ENCODE results near the gene HIVEP2. TPM values are rescaled to one million over a fixed set of nuclear protein-coding genes. Genes with fewer than 3 reads are reported as not detected.

HIVEP2 gene
- total RNA-seq, 2 experiments from 2014 or later: 45.8 to 49.7 TPM

GRCh38 chr6:142722012-142722411 is 223.0 kb downstream of the HIVEP2 start:
- Mint-ChIP-seq H3K9me3 (peaks cover 14% of the 10 kb centered on the region), H3K36me3 (peaks cover 6% of the 10 kb centered on the region), H3K4me1 (peaks cover 6% of the 10 kb centered on the region), H3K27ac (no peak overlapping the region), H3K4me3 (no peak overlapping the region), H3K27me3 (no peaks in the 10 kb centered on the region)
- no peak for DNase-seq
- POLR2A ChIA-PET: no interaction called here
- ATAC-seq (ENCODE audit: low read depth): no peak

- peaks cover 6% of the 10 kb centered on the region for H3K4me1 Mint-ChIP-seq
- no peak for DNase-seq
- no peaks in the 10 kb centered on the region for H3K27me3 Mint-ChIP-seq
- H3K4me3 Mint-ChIP-seq: no peak overlapping the region
- no peak for ATAC-seq (ENCODE audit: low read depth)
- H3K9me3 Mint-ChIP-seq: peaks cover 15% of the 10 kb centered on the region
- no peak overlapping the region for H3K27ac Mint-ChIP-seq
- H3K36me3 Mint-ChIP-seq: peaks cover 6% of the 10 kb centered on the region
- POLR2A ChIA-PET: no interaction called here
Measured at GRCh38 chr6:142721215-142721920, 223.6 kb downstream of the HIVEP2 start.

DNA sequence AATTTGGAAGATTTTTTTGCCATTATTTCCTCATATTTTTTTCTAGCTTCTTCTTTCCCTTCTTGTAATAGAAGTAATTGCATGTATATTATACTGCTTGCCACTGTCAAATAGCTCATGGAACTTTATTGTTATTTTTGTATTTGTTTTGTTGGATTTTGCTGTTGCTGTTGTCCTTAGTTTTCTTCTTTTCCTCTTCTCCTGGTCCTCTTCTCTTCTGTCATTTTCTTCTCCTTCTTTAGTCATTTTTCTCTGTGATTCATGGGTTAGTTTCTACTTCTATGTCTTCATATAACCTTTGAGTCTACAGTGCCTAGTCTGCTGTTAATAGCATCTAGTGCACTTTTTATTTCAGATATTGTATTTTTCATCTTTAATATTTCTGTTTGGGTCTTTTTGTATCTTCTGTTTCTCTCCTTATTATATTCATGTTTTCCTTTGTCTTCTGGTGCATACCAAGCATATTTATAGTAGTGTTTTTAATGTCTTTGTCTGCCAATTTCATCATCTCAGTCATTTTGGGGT is 226.2 kb downstream of the HIVEP2 start:
- POLR2A ChIA-PET: no interaction called here

GRCh38 chr6:142716097-142716496 is 228.9 kb downstream of the HIVEP2 start:
- DNase-seq (no peak), ATAC-seq (ENCODE audit: low read depth) (no peak)
- H3K4me3 Mint-ChIP-seq: no peak overlapping the region
- H3K36me3 Mint-ChIP-seq: peaks cover 6% of the 10 kb centered on the region
- no peak overlapping the region for H3K27ac Mint-ChIP-seq
- no peaks in the 10 kb centered on the region for H3K4me1 Mint-ChIP-seq
- H3K9me3 Mint-ChIP-seq: peaks cover 19% of the 10 kb centered on the region
- POLR2A ChIA-PET: no interaction called here
- no peaks in the 10 kb centered on the region for H3K27me3 Mint-ChIP-seq

More for the DNA sequence above, 226.2 kb downstream of the HIVEP2 start:
- no peak for ATAC-seq (ENCODE audit: low read depth)
- peaks cover 6% of the 10 kb centered on the region for H3K36me3 Mint-ChIP-seq
- peaks cover 17% of the 10 kb centered on the region for H3K9me3 Mint-ChIP-seq
- DNase-seq: no peak
- H3K27ac Mint-ChIP-seq: no peak overlapping the region
- no peaks in the 10 kb centered on the region for H3K4me1 Mint-ChIP-seq
- H3K4me3 Mint-ChIP-seq: no peak overlapping the region
- no peaks in the 10 kb centered on the region for H3K27me3 Mint-ChIP-seq

- Mint-ChIP-seq H3K27me3 (no peaks in the 10 kb centered on the region), H3K36me3 (peaks cover 6% of the 10 kb centered on the region), H3K4me3 (no peak overlapping the region), H3K27ac (no peak overlapping the region), H3K4me1 (no peaks in the 10 kb centered on the region), H3K9me3 (peaks cover 19% of the 10 kb centered on the region)
- POLR2A ChIA-PET: no interaction called here
- ATAC-seq (ENCODE audit: low read depth): no peak
- DNase-seq: no peak
Measured at GRCh38 chr6:142714951-142715785, 229.8 kb downstream of the HIVEP2 start.

DNA sequence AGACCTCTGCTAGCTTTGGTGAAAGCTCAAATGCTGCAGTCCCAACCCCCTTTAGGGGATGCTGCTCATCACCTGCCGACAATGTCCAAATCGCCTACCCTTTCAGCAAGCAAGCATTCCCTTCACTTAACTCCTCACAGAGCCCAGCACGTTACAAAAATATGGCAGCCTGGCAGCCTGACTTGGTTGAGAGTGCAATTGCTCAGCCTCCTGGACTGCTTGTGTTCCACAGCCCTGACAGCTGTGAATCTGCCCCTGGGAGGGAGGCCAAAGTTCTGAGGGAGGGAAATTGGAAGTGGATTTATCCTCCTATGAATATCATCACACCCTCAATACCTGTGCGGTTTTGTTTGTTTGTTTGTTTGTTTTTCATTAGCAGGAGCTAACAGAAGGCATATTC is 231.0 kb downstream of the HIVEP2 start:
- Mint-ChIP-seq H3K27ac (no peak overlapping the region), H3K4me3 (no peak overlapping the region), H3K36me3 (peaks cover 2% of the 10 kb centered on the region), H3K9me3 (peaks cover 13% of the 10 kb centered on the region), H3K4me1 (no peaks in the 10 kb centered on the region), H3K27me3 (no peaks in the 10 kb centered on the region)
- DNase-seq (no peak), ATAC-seq (ENCODE audit: low read depth) (no peak)
- POLR2A ChIA-PET: no interaction called here

GRCh38 chr6:142712231-142712630 is 232.7 kb downstream of the HIVEP2 start:
- Mint-ChIP-seq H3K27ac (no peak overlapping the region), H3K9me3 (peaks cover 10% of the 10 kb centered on the region), H3K4me3 (no peak overlapping the region), H3K36me3 (peaks cover 3% of the 10 kb centered on the region), H3K27me3 (no peaks in the 10 kb centered on the region), H3K4me1 (peaks cover under 1% of the 10 kb centered on the region)
- DNase-seq: no peak
- no peak for ATAC-seq (ENCODE audit: low read depth)
- POLR2A ChIA-PET: no interaction called here

- Mint-ChIP-seq H3K27ac (no peak overlapping the region), H3K4me3 (no peak overlapping the region), H3K9me3 (peaks cover 9% of the 10 kb centered on the region), H3K36me3 (peaks cover 6% of the 10 kb centered on the region), H3K27me3 (no peaks in the 10 kb centered on the region), H3K4me1 (peaks cover 6% of the 10 kb centered on the region)
- ATAC-seq (ENCODE audit: low read depth) (no peak), DNase-seq (no peak)
- POLR2A ChIA-PET: no interaction called here
Measured at GRCh38 chr6:142708651-142709050, 236.3 kb downstream of the HIVEP2 start.

GRCh38 chr6:142707255-142707654 is 237.7 kb downstream of the HIVEP2 start:
- H3K27me3 Mint-ChIP-seq: no peaks in the 10 kb centered on the region
- DNase-seq (no peak), ATAC-seq (ENCODE audit: low read depth) (no peak)
- POLR2A ChIA-PET: no interaction called here
- H3K4me1 Mint-ChIP-seq: peaks cover 11% of the 10 kb centered on the region
- H3K27ac Mint-ChIP-seq: peak overlapping the region; percentile 49
- H3K9me3 Mint-ChIP-seq: peaks cover 9% of the 10 kb centered on the region
- peaks cover 9% of the 10 kb centered on the region for H3K36me3 Mint-ChIP-seq
- no peak overlapping the region for H3K4me3 Mint-ChIP-seq

GRCh38 chr6:142706210-142706609 is 238.8 kb downstream of the HIVEP2 start:
- Mint-ChIP-seq H3K27me3 (no peaks in the 10 kb centered on the region), H3K4me3 (peak overlapping the region; percentile 60), H3K9me3 (peaks cover 7% of the 10 kb centered on the region), H3K36me3 (peaks cover 9% of the 10 kb centered on the region), H3K27ac (peak overlapping the region; percentile 35), H3K4me1 (peaks cover 11% of the 10 kb centered on the region)
- no peak for DNase-seq
- POLR2A ChIA-PET: no interaction called here
- ATAC-seq (ENCODE audit: low read depth): no peak

DNA sequence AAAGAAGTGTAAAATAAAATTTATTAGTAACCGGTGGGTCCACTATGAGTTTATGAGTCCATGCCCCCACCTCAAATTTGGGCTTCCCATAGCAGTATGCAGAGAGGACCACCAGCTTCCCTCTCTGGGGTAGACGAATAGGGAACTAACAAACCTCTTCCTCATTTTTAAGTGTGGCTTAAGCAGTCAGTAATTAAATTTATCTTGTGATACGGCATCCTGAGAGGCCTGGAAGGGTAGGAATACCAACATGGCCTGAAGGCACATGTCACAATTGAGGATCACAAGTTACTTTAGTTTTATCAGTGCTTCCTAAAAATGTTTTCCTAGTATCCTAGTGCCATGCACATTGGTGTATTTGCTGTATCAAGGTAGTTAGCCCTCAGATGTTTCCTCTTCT is 239.9 kb downstream of the HIVEP2 start:
- no peaks in the 10 kb centered on the region for H3K27me3 Mint-ChIP-seq
- H3K36me3 Mint-ChIP-seq: peaks cover 9% of the 10 kb centered on the region
- no peak overlapping the region for H3K4me3 Mint-ChIP-seq
- peaks cover 6% of the 10 kb centered on the region for H3K9me3 Mint-ChIP-seq
- POLR2A ChIA-PET: no interaction called here
- no peak overlapping the region for H3K27ac Mint-ChIP-seq
- H3K4me1 Mint-ChIP-seq: peaks cover 11% of the 10 kb centered on the region
- ATAC-seq (ENCODE audit: low read depth): no peak
- no peak for DNase-seq

DNA sequence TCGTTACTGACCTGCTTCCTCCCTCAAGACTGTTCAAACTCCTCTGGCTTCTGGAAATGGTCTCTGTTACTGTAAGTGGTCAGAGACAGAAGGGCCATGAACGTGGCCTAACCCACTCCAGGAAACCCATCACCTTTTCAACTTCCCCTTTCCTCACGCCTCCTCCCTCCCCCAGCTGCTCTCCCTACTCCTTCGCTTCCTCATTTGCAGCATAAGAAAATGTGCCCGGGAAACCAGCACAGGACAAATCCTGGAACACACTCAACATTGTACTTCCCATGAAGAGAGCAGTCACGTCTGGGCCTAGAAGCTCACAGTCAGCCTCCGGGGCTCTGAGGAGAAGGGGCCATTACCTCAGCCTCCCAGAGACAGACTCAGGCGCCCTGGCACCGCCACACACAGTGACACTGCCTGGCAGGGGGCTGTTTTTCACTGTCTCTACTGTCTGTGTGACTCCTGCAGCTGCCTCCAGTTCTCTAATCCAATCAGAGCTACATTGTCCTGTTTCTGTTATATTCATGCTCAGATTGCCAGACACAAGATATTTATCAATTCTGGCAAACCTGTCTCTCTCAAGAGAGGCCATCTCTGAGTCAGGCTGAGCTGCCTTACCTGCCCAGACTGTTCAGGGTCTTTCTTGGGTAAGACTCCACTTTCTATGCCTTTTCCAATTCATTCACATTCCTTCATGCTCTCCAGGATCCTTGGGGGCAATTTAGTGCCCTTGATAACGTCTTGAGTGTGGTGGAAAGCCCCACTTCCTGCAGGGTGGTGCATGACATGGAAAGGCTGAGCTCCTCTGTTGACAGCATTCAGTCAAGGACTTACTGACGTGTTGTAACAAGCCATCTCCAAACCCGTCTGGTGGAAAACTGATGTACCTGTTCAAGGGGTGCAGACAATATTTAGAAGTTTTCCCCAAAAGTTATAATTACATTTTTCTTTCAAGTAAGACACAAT is 242.2 kb downstream of the HIVEP2 start:
- POLR2A ChIA-PET: no interaction called here
- Mint-ChIP-seq H3K36me3 (peaks cover 9% of the 10 kb centered on the region), H3K27ac (no peak overlapping the region), H3K27me3 (no peaks in the 10 kb centered on the region), H3K4me1 (peaks cover 12% of the 10 kb centered on the region), H3K9me3 (peaks cover 4% of the 10 kb centered on the region), H3K4me3 (no peak overlapping the region)
- no peak for DNase-seq
- ATAC-seq (ENCODE audit: low read depth): no peak

Measured in activated naive CD8-positive, alpha-beta T cell treated with anti-CD3 and anti-CD28 coated beads, Interleukin-2, amount 10 ng/mL, durations not matched to agents 7 days and 5 days (primary cell).